GM21526 (cell line): ENCODE data around the gene NHLRC4.
A peak's percentile ranks its signal among the peaks of the same experiment; 100 is the strongest.

Source experiments
- ATAC-seq: cut with Tn5 transposase; IDR thresholded peaks from one replicate; pipeline ENCODE4 v1.9.1; 2021; ENCODE audit warnings: moderate library complexity; ENCODE audit not compliant: unreplicated experiment, low FRiP score

The NHLRC4 gene

GRCh38 chr16:566475-567372 lies at the start of gene NHLRC4:
Gene NHLRC4 (plus strand): TSS chr16:567005. CDS start chr16:568048, 1,043 bp downstream.
- no peak for ATAC-seq

- ATAC-seq, result no peak
Measured at GRCh38 chr16:518858-519257, 47.9 kb upstream of the NHLRC4 start.

- no peak for ATAC-seq
Measured at GRCh38 chr16:519425-519824, 47.4 kb upstream of the NHLRC4 start.

- ATAC-seq, result no peak
Measured at GRCh38 chr16:519841-520687, 46.7 kb upstream of the NHLRC4 start.

GRCh38 chr16:520847-521246 lies 46.0 kb upstream of the NHLRC4 start:
- ATAC-seq, result no peak

- ATAC-seq, result no peak
Measured at GRCh38 chr16:521381-522210, 45.2 kb upstream of the NHLRC4 start.

- no peak for ATAC-seq
Measured at GRCh38 chr16:522320-523096, 44.3 kb upstream of the NHLRC4 start.

GRCh38 chr16:523097-523741 lies 43.6 kb upstream of the NHLRC4 start:
- ATAC-seq, result no peak

GRCh38 chr16:524274-525040 lies 42.3 kb upstream of the NHLRC4 start:
- no peak for ATAC-seq

- ATAC-seq, result no peak
Measured at GRCh38 chr16:525123-525519, 41.7 kb upstream of the NHLRC4 start.

GRCh38 chr16:525520-526180 lies 41.2 kb upstream of the NHLRC4 start:
- no peak for ATAC-seq

- ATAC-seq, result no peak
Measured at GRCh38 chr16:526181-527014, 40.4 kb upstream of the NHLRC4 start.

- ATAC-seq, result peak; percentile 60
Measured at GRCh38 chr16:527015-527903, 39.5 kb upstream of the NHLRC4 start, which contains the start of gene CAPN15. Gene CAPN15 (plus strand): TSS chr16:527712. CDS start chr16:546839, 19,127 bp downstream.

GRCh38 chr16:528111-529011 lies 38.4 kb upstream of the NHLRC4 start:
- ATAC-seq, result peak; percentile 5

- no peak for ATAC-seq
Measured at GRCh38 chr16:529012-529575, 37.7 kb upstream of the NHLRC4 start.
